Hepatocyte (in vitro differentiated cells): ENCODE measurements around the gene NR2C1. TPM values are rescaled to one million over a fixed set of nuclear protein-coding genes. Genes with fewer than 3 reads are reported as not detected.

Source experiments
- DNase-seq: peaks from one replicate; pipeline ENCODE4 v3.0.0-alpha.2; 2016; ENCODE audit warnings: low spot score
- H2AFZ ChIP-seq: fragments of 200-600 bp; sonication (generic); 2 replicates; pipeline ENCODE4 v1.6.0; 2016; ENCODE audit warnings: antibody characterized with exemption, mild to moderate bottlenecking
- H3K27ac ChIP-seq: fragments of 200-600 bp; sonication (generic); 2 replicates; pipeline ENCODE4 v1.5.1; 2016; ENCODE audit warnings: mild to moderate bottlenecking
- H3K27me3 ChIP-seq: fragments of 200-600 bp; sonication (generic); 2 replicates; pipeline ENCODE4 v1.6.1; 2016
- H3K36me3 ChIP-seq: fragments of 200-600 bp; sonication (generic); replicated peaks from 2 replicates; pipeline ENCODE4 v1.5.1; 2016; ENCODE audit warnings: low read depth; ENCODE audit not compliant: insufficient read depth
- H3K4me1 ChIP-seq: fragments of 200-600 bp; sonication (generic); 2 replicates; pipeline ENCODE4 v1.5.1; 2016; ENCODE audit warnings: mild to moderate bottlenecking, moderate library complexity; ENCODE audit not compliant: insufficient read depth
- H3K4me2 ChIP-seq: fragments of 200-600 bp; sonication (generic); 2 replicates; pipeline ENCODE4 v1.6.0; 2016
- H3K4me3 ChIP-seq: fragments of 200-600 bp; sonication (generic); 2 replicates; pipeline ENCODE4 v1.5.1; 2016; ENCODE audit warnings: mild to moderate bottlenecking
- H3K79me2 ChIP-seq: fragments of 200-600 bp; sonication (generic); 2 replicates; pipeline ENCODE4 v1.6.0; 2017; ENCODE audit warnings: mild to moderate bottlenecking
- H3K9me2 ChIP-seq: fragments of 200-600 bp; sonication (generic); replicated peaks from 2 replicates; pipeline ENCODE4 v1.6.0; 2017; ENCODE audit warnings: mild to moderate bottlenecking; ENCODE audit not compliant: insufficient read depth
- H3K9me3 ChIP-seq: fragments of 200-600 bp; sonication (generic); 2 replicates; pipeline ENCODE4 v1.5.1; 2016; ENCODE audit warnings: low read depth, mild to moderate bottlenecking
- H4K20me1 ChIP-seq: fragments of 200-600 bp; sonication (generic); 2 replicates; pipeline ENCODE4 v1.6.0; 2016; ENCODE audit warnings: mild to moderate bottlenecking; ENCODE audit not compliant: insufficient read depth, poor library complexity, severe bottlenecking
- EZH2 ChIP-seq: fragments of 200-600 bp; sonication (generic); IDR thresholded peaks from 2 replicates; pipeline ENCODE4 v1.6.1; 2016; ENCODE audit warnings: antibody characterized with exemption, mild to moderate bottlenecking, borderline replicate concordance
- EZH2phosphoT487 ChIP-seq: fragments of 200-600 bp; sonication (generic); IDR thresholded peaks from one replicate; pipeline ENCODE4 v1.6.1; 2018; ENCODE audit warnings: antibody characterized with exemption, mild to moderate bottlenecking, low read depth, moderate library complexity; ENCODE audit not compliant: unreplicated experiment, severe bottlenecking
- WGBS: methylation state at CpG from one replicate; pipeline ENCODE4 v1.1.6; 2016; ENCODE audit warnings: low lambda C conversion rate; ENCODE audit errors: missing lambda C conversion rate; 5-methylcytosine and 5-hydroxymethylcytosine counted together
- polyA plus RNA-seq: library from polyadenylated mRNA; unstranded; fragments of >200 nt; fragmentation: Nextera tagmentation; extraction: Ambion mirVana; gene quantifications from 2 replicates; pipeline ENCODE4 v1.2.1, GENCODE V29; 2016
- total RNA-seq: library from RNA; depleted of rRNA; stranded (reverse); fragments of >200 nt; gene quantifications from 2 replicates; pipeline ENCODE4 v1.2.3, GENCODE V29; 2014
- TF ChIP-seq, protein P1 (sequence below): fragments of 200-600 bp; sonication (generic); IDR thresholded peaks from 2 replicates; pipeline ENCODE4 v1.5.1; 2016; ENCODE audit warnings: antibody characterized with exemption, mild to moderate bottlenecking; ENCODE audit not compliant: poor library complexity

NR2C1 gene
- total and polyA plus RNA-seq, 2 experiments from 2014 or later: 28.4 to 40.6 TPM

- Histone ChIP-seq H3K4me3 (no peak overlapping the region), H3K27ac (peak overlapping the region; percentile 11), H3K9me3 (no peaks in the 10 kb centered on the region), H2AFZ (no peak overlapping the region), H3K4me2 (no peak overlapping the region), H3K36me3 (no peaks in the 10 kb centered on the region), H3K9me2 (no peaks in the 10 kb centered on the region), H3K4me1 (no peaks in the 10 kb centered on the region), H3K79me2 (no peaks in the 10 kb centered on the region), H4K20me1 (no peaks in the 10 kb centered on the region), H3K27me3 (no peaks in the 10 kb centered on the region)
- WGBS: 62% methylated on average over 2 of the region's 2 CpGs
- peak; percentile 83 for DNase-seq
- TF ChIP-seq, protein P1, sequence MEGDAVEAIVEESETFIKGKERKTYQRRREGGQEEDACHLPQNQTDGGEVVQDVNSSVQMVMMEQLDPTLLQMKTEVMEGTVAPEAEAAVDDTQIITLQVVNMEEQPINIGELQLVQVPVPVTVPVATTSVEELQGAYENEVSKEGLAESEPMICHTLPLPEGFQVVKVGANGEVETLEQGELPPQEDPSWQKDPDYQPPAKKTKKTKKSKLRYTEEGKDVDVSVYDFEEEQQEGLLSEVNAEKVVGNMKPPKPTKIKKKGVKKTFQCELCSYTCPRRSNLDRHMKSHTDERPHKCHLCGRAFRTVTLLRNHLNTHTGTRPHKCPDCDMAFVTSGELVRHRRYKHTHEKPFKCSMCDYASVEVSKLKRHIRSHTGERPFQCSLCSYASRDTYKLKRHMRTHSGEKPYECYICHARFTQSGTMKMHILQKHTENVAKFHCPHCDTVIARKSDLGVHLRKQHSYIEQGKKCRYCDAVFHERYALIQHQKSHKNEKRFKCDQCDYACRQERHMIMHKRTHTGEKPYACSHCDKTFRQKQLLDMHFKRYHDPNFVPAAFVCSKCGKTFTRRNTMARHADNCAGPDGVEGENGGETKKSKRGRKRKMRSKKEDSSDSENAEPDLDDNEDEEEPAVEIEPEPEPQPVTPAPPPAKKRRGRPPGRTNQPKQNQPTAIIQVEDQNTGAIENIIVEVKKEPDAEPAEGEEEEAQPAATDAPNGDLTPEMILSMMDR: peak; percentile 79
- TF ChIP-seq EZH2phosphoT487: no peak
Observed at GRCh38 chr12:95117178-95117599, 43.8 kb upstream of the NR2C1 start.

- H2AFZ ChIP-seq: no peak overlapping the region
- H3K27ac ChIP-seq: peak overlapping the region; percentile 11
- H3K9me3 ChIP-seq: no peaks in the 10 kb centered on the region
- WGBS: 73% methylated on average over 3 of the region's 3 CpGs
- no peak overlapping the region for H3K4me3 ChIP-seq
- H3K4me1 ChIP-seq: no peaks in the 10 kb centered on the region
- peak; percentile 13 for DNase-seq
- no peaks in the 10 kb centered on the region for H4K20me1 ChIP-seq
- H3K4me2 ChIP-seq: no peak overlapping the region
- TF ChIP-seq, protein P1: no peak
- no peak for TF ChIP-seq EZH2phosphoT487
- no peak for TF ChIP-seq EZH2
- no peaks in the 10 kb centered on the region for H3K27me3 ChIP-seq
- no peaks in the 10 kb centered on the region for H3K79me2 ChIP-seq
- H3K36me3 ChIP-seq: no peaks in the 10 kb centered on the region
- no peaks in the 10 kb centered on the region for H3K9me2 ChIP-seq
Observed at GRCh38 chr12:95116773-95117172, 43.4 kb upstream of the NR2C1 start.

GRCh38 chr12:95116341-95116740 lies 42.9 kb upstream of the NR2C1 start:
- no peaks in the 10 kb centered on the region for H4K20me1 ChIP-seq
- no peaks in the 10 kb centered on the region for H3K36me3 ChIP-seq
- H3K4me1 ChIP-seq: no peaks in the 10 kb centered on the region
- DNase-seq: no peak
- WGBS: 73% methylated on average over 4 of the region's 4 CpGs
- peak overlapping the region; percentile 11 for H3K27ac ChIP-seq
- TF ChIP-seq EZH2phosphoT487: no peak
- no peak for TF ChIP-seq EZH2
- TF ChIP-seq, protein P1: no peak
- no peaks in the 10 kb centered on the region for H3K9me3 ChIP-seq
- H3K79me2 ChIP-seq: no peaks in the 10 kb centered on the region
- H3K4me3 ChIP-seq: no peak overlapping the region
- H3K27me3 ChIP-seq: no peaks in the 10 kb centered on the region
- H3K9me2 ChIP-seq: no peaks in the 10 kb centered on the region
- H2AFZ ChIP-seq: no peak overlapping the region
- H3K4me2 ChIP-seq: no peak overlapping the region

DNA sequence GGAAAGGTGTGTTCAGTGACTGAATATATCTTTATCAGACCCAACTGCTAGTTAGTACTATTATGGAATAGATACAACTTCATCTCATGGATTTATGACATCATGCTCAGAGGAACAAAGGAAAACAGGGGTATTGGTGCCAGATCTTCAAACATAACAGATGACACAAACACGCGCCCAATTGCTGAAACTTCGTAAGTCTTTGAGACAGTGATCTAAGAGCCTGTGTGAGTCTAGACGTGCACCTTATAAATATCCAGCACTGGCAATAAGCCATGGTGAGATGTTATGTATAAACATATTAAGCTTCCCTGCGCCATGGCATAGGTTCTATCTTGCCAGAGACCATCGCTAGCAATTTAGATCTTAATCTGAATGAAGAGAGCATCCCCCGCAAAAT lies 42.2 kb upstream of the NR2C1 start:
- no peaks in the 10 kb centered on the region for H3K9me3 ChIP-seq
- DNase-seq: no peak
- H3K79me2 ChIP-seq: no peaks in the 10 kb centered on the region
- H3K9me2 ChIP-seq: no peaks in the 10 kb centered on the region
- H3K4me1 ChIP-seq: no peaks in the 10 kb centered on the region
- H2AFZ ChIP-seq: no peak overlapping the region
- H3K27me3 ChIP-seq: no peaks in the 10 kb centered on the region
- H3K4me3 ChIP-seq: no peak overlapping the region
- WGBS: 62% methylated on average over 7 of the region's 7 CpGs
- no peak overlapping the region for H3K27ac ChIP-seq
- no peaks in the 10 kb centered on the region for H4K20me1 ChIP-seq
- H3K36me3 ChIP-seq: no peaks in the 10 kb centered on the region
- H3K4me2 ChIP-seq: no peak overlapping the region
- TF ChIP-seq EZH2phosphoT487: no peak
